DND-41 (cell line): ENCODE measurements around the gene ITGA7.

ENCODE experiments used
- ATAC-seq: fragments of 200-7000 bp; cut with Tn5 transposase; 3 replicates; pipeline ENCODE4 v1.9.1; 2021; ENCODE audit warnings: low read depth; ENCODE audit not compliant: insufficient read depth
- DNase-seq: peaks from one replicate; pipeline ENCODE4 v3.0.0-alpha.2; 2020
- H2AFZ ChIP-seq: 2 replicates; pipeline ENCODE4 v1.6.0; 2012; ENCODE audit warnings: low read depth, low read length
- H3K27ac ChIP-seq: 2 replicates; pipeline ENCODE4 v1.5.1; 2012; ENCODE audit warnings: low read length, inconsistent platforms
- H3K27me3 ChIP-seq: fragments of 200-600 bp; sonication (generic); 2 replicates; pipeline ENCODE4 v1.6.0; 2012; ENCODE audit warnings: low read length, mild to moderate bottlenecking, inconsistent platforms; ENCODE audit not compliant: insufficient read depth, poor library complexity
- H3K36me3 ChIP-seq: 2 replicates; pipeline ENCODE4 v1.5.1; 2012; ENCODE audit warnings: low read length, inconsistent platforms; ENCODE audit not compliant: insufficient read depth
- H3K4me1 ChIP-seq: 2 replicates; pipeline ENCODE4 v1.5.1; 2012; ENCODE audit warnings: mild to moderate bottlenecking, low read length; ENCODE audit not compliant: insufficient read depth
- H3K4me2 ChIP-seq: 2 replicates; pipeline ENCODE4 v1.6.0; 2012; ENCODE audit warnings: mild to moderate bottlenecking, moderate library complexity, low read length, inconsistent platforms; ENCODE audit not compliant: insufficient read depth
- H3K4me3 ChIP-seq, 2 experiments: fragments of 200-600 bp in 1 of 2; shearing (Covaris generic) in 1 of 2; 2 replicates each; pipeline ENCODE4 v1.5.1; 2012 to 2016; ENCODE audit warnings: inconsistent platforms in 2 of 2, low read length in 2 of 2, mild to moderate bottlenecking in 2 of 2, low read depth in 1 of 2, moderate library complexity in 1 of 2
- H3K79me2 ChIP-seq: 2 replicates; pipeline ENCODE4 v1.6.0; 2012; ENCODE audit warnings: low read length, inconsistent platforms; ENCODE audit not compliant: insufficient read depth
- H3K9ac ChIP-seq: 2 replicates; pipeline ENCODE4 v1.6.0; 2012; ENCODE audit warnings: low read depth, mild to moderate bottlenecking, inconsistent platforms, low read length, moderate library complexity
- H3K9me3 ChIP-seq: 2 replicates; pipeline ENCODE4 v1.5.1; 2012; ENCODE audit warnings: low read length, moderate library complexity, mild to moderate bottlenecking, inconsistent platforms; ENCODE audit not compliant: insufficient read depth, severe bottlenecking
- H4K20me1 ChIP-seq: 2 replicates; pipeline ENCODE4 v1.6.0; 2012; ENCODE audit warnings: low read length; ENCODE audit not compliant: insufficient read depth
- CTCF ChIP-seq: IDR thresholded peaks from 2 replicates; pipeline ENCODE4 v1.5.1; 2012; ENCODE audit warnings: borderline replicate concordance, low read length, moderate library complexity, mild to moderate bottlenecking; ENCODE audit not compliant: poor library complexity, severe bottlenecking; ENCODE audit errors: extremely low read depth
- EZH2 ChIP-seq: IDR thresholded peaks from 3 replicates; pipeline ENCODE4 v1.6.1; 2012; ENCODE audit warnings: borderline replicate concordance, low read depth, mild to moderate bottlenecking, moderate library complexity, low read length, inconsistent platforms; ENCODE audit not compliant: severe bottlenecking

Gene ITGA7

GRCh38 chr12:55715833-55716581 is 8.3 kb upstream of the ITGA7 start, which contains the start of gene BLOC1S1:
TSS of gene BLOC1S1 (plus strand) at chr12:55716046. CDS start at chr12:55716052, 6 bp downstream.
- Histone ChIP-seq H3K4me2 (peak within 1 kb of the TSS; percentile 97), H3K9me3 (no peaks in the 10 kb centered on the region), H3K27ac (peak within 1 kb of the TSS; percentile 79), H3K4me1 (peaks cover 31% of the 10 kb centered on the region), H3K9ac (peak within 1 kb of the TSS; percentile 70), H2AFZ (peak within 1 kb of the TSS; percentile 94), H3K27me3 (no peaks in the 10 kb centered on the region), H3K79me2 (peaks cover 24% of the 10 kb centered on the region), H4K20me1 (no peaks in the 10 kb centered on the region), H3K4me3 (peak within 1 kb of the TSS; percentile 40 to 70), H3K36me3 (peaks cover 26% of the 10 kb centered on the region)
- DNase-seq: peak; percentile 94
- TF ChIP-seq CTCF (no peak), EZH2 (no peak)
- peak; percentile 95 for ATAC-seq

- Histone ChIP-seq H3K79me2 (peaks cover 24% of the 10 kb centered on the region), H3K27ac (peak overlapping the region; percentile 79)
- ATAC-seq: no peak
Observed at GRCh38 chr12:55715169-55715764, 7.6 kb upstream of the ITGA7 start.

GRCh38 chr12:55713721-55714120 is 6.0 kb upstream of the ITGA7 start:
- no peak for TF ChIP-seq CTCF
- TF ChIP-seq EZH2: no peak
- Histone ChIP-seq H3K4me2 (no peak overlapping the region), H3K4me1 (peaks cover 31% of the 10 kb centered on the region), H3K36me3 (peaks cover 6% of the 10 kb centered on the region; the same call in 1 of the 2 replicates), H2AFZ (no peak overlapping the region), H4K20me1 (no peaks in the 10 kb centered on the region), H3K9me3 (no peaks in the 10 kb centered on the region), H3K27me3 (peaks cover 10% of the 10 kb centered on the region), H3K4me3 (no peak overlapping the region), H3K27ac (no peak overlapping the region), H3K79me2 (peaks cover 24% of the 10 kb centered on the region), H3K9ac (no peak overlapping the region)
- DNase-seq (no peak), ATAC-seq (no peak)

More at GRCh38 chr12:55715169-55715764, 7.6 kb upstream of the ITGA7 start:
- Histone ChIP-seq H3K9ac (peak overlapping the region; percentile 70), H3K9me3 (no peaks in the 10 kb centered on the region), H3K4me3 (peak overlapping the region; percentile 40 to 70; a peak in 3 of 4 replicates), H3K36me3 (peaks cover 22% of the 10 kb centered on the region), H3K4me2 (peak overlapping the region; percentile 97), H4K20me1 (no peaks in the 10 kb centered on the region), H3K27me3 (no peaks in the 10 kb centered on the region), H2AFZ (peak overlapping the region; percentile 94), H3K4me1 (peaks cover 31% of the 10 kb centered on the region)
- DNase-seq: no peak
- no peak for TF ChIP-seq CTCF
- TF ChIP-seq EZH2: no peak
